Measurements from ENCODE around the gene ZNF70.

Gene ZNF70

GRCh38 chr22:23714596-23715578, 36.0 kb downstream of the ZNF70 start:
- Histone ChIP-seq H3K36me3 (ENCODE audit: insufficient read depth, low read length) (peaks cover 30% of the 10 kb centered on the region), H3K9me3 (ENCODE audit: low read length) (no peaks in the 10 kb centered on the region), H3K27me3 (ENCODE audit: insufficient read depth, low read length) (no peaks in the 10 kb centered on the region), H2AFZ (ENCODE audit: low read depth, low read length) (no peak overlapping the region), H3K4me3 (ENCODE audit: low read length) (no peak overlapping the region), H3K4me1 (ENCODE audit: insufficient read depth, low read length) (peaks cover 7% of the 10 kb centered on the region)

DNA sequence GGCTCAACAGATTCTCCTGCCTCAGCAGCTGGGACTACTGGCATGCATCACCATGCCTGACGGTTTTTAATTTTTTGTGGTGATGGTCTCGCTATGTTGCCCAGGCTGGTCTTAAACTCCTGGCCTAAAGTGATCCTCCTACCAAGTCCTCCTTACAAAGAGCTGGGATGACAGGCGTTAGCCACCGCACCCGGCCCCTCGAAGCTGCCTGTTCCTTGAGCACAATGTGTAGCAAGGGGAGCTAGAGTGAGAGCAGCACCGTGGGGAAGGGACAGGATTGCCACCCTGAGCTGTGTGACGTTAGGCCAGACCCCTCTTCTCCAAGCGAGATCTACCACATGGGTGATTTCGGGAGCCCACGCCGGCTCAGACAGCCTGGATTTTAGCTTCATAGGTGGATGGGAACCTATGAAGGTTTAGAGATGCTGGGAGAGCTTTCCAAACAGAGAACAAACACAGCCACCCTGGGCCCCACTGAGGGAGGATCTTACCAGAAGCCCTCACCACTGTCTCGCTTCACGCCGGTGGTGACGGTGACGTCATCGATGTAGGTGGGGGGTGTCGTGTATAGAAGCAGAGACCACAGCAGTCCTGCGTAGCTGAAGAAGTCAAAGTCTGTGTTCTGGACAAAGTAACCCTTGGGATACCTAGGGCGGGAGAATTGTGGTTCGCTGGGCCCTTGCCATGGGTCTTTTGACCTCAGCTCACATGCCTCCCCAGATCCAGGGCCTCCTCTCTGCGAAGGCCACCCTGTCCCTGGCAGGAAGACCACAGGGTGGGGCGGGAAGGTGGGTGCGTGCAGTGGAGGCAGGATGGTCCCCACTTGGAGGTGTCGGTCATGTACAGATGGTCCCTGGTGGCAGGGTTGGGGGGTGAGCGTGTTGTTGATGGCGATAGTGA, 37.0 kb downstream of the ZNF70 start:
- Histone ChIP-seq H3K36me3 (ENCODE audit: insufficient read depth, low read length) (peaks cover 39% of the 10 kb centered on the region), H3K27me3 (ENCODE audit: insufficient read depth, low read length) (no peaks in the 10 kb centered on the region), H2AFZ (ENCODE audit: low read depth, low read length) (no peak overlapping the region), H3K4me1 (ENCODE audit: insufficient read depth, low read length) (peaks cover 7% of the 10 kb centered on the region), H3K9me3 (ENCODE audit: low read length) (no peaks in the 10 kb centered on the region), H3K4me3 (ENCODE audit: low read length) (no peak overlapping the region)

- Histone ChIP-seq H3K9me3 (ENCODE audit: low read length) (no peaks in the 10 kb centered on the region), H3K27me3 (ENCODE audit: insufficient read depth, low read length) (no peaks in the 10 kb centered on the region), H3K4me3 (ENCODE audit: low read length) (no peak overlapping the region), H2AFZ (ENCODE audit: low read depth, low read length) (no peak overlapping the region), H3K36me3 (ENCODE audit: insufficient read depth, low read length) (peaks cover 50% of the 10 kb centered on the region), H3K4me1 (ENCODE audit: insufficient read depth, low read length) (peaks cover 7% of the 10 kb centered on the region)
Observed at GRCh38 chr22:23712256-23712655, 38.7 kb downstream of the ZNF70 start.

DNA sequence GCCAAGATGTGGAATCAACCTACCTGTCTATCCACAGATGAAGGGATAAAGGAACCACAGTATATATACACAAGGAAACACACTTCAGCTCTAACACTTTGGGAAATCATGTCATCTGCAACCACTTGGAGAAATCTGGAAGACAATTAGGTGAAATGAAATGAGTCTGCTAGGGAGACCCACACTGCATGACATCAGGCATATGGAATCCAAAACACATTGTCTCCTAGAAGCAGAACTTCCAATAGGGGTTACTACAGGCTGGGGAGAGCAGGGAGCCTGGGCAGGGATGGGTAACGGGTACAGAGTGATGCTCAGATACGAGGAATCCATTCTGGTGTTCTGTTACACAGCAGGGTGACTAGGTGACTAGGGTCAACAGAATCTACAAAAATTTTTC, 41.8 kb downstream of the ZNF70 start:
- H3K4me3 ChIP-seq (ENCODE audit: low read length), result no peak overlapping the region
- no peaks in the 10 kb centered on the region for H3K9me3 ChIP-seq (ENCODE audit: low read length)
- H3K27me3 ChIP-seq (ENCODE audit: insufficient read depth, low read length), result no peaks in the 10 kb centered on the region
- no peaks in the 10 kb centered on the region for H3K4me1 ChIP-seq (ENCODE audit: insufficient read depth, low read length)
- H3K36me3 ChIP-seq (ENCODE audit: insufficient read depth, low read length), result peaks cover 75% of the 10 kb centered on the region
- H2AFZ ChIP-seq (ENCODE audit: low read depth, low read length), result no peak overlapping the region

GRCh38 chr22:23708270-23708669, 42.6 kb downstream of the ZNF70 start:
- H3K27me3 ChIP-seq (ENCODE audit: insufficient read depth, low read length), result no peaks in the 10 kb centered on the region
- peaks cover 83% of the 10 kb centered on the region for H3K36me3 ChIP-seq (ENCODE audit: insufficient read depth, low read length)
- no peak overlapping the region for H2AFZ ChIP-seq (ENCODE audit: low read depth, low read length)
- H3K4me3 ChIP-seq (ENCODE audit: low read length), result no peak overlapping the region
- no peaks in the 10 kb centered on the region for H3K9me3 ChIP-seq (ENCODE audit: low read length)
- H3K4me1 ChIP-seq (ENCODE audit: insufficient read depth, low read length), result no peaks in the 10 kb centered on the region

GRCh38 chr22:23705358-23705757, 45.6 kb downstream of the ZNF70 start:
- Histone ChIP-seq H3K4me1 (ENCODE audit: insufficient read depth, low read length) (no peaks in the 10 kb centered on the region), H3K4me3 (ENCODE audit: low read length) (no peak overlapping the region), H3K9me3 (ENCODE audit: low read length) (peaks cover 3% of the 10 kb centered on the region), H2AFZ (ENCODE audit: low read depth, low read length) (no peak overlapping the region), H3K27me3 (ENCODE audit: insufficient read depth, low read length) (no peaks in the 10 kb centered on the region), H3K36me3 (ENCODE audit: insufficient read depth, low read length) (peaks cover 77% of the 10 kb centered on the region)

DNA sequence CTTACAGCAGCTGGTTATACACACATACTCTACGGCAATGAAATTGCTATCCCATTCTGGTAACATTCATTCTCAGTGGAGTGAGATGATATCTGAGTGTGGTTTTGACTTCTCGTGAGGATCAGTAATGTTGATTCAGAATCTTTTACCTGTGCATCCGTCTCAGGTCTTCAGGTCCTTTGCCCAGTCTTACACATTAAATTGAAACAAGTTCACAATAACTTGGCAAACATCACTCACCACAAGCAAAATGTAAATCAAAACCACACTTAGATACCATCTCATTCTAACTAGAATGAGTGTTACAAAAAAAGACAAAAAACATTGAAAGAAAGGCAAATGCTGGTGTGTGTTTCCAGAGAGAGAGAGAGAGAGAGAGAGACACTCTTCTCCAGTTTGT, 46.1 kb downstream of the ZNF70 start:
- no peak overlapping the region for H2AFZ ChIP-seq (ENCODE audit: low read depth, low read length)
- peaks cover 74% of the 10 kb centered on the region for H3K36me3 ChIP-seq (ENCODE audit: insufficient read depth, low read length)

DNA sequence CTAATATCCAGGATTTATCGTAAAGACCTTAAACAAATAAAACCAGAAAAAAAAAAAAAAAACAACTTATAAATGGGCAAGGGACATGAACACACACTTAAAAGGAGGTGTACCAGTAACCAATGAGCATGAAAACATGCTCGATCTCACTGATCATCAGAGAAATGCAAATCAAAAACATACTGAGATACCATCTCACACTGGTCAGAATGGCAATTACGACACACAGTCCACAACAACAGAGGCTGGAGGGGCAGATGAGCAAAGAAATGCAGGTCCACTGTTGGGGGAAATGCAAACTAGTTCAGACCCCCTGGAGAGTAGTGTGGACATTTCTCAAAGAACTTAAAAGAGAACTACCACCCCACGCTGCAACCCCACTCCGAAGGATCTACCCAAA, 46.9 kb downstream of the ZNF70 start:
- H3K27me3 ChIP-seq (ENCODE audit: insufficient read depth, low read length), result no peaks in the 10 kb centered on the region
- no peaks in the 10 kb centered on the region for H3K4me1 ChIP-seq (ENCODE audit: insufficient read depth, low read length)
- no peak overlapping the region for H3K4me3 ChIP-seq (ENCODE audit: low read length)
- H2AFZ ChIP-seq (ENCODE audit: low read depth, low read length), result no peak overlapping the region
- peaks cover 7% of the 10 kb centered on the region for H3K9me3 ChIP-seq (ENCODE audit: low read length)
- H3K36me3 ChIP-seq (ENCODE audit: insufficient read depth, low read length), result peaks cover 69% of the 10 kb centered on the region

More for the DNA sequence above, 46.1 kb downstream of the ZNF70 start:
- Histone ChIP-seq H3K27me3 (ENCODE audit: insufficient read depth, low read length) (no peaks in the 10 kb centered on the region), H3K4me1 (ENCODE audit: insufficient read depth, low read length) (no peaks in the 10 kb centered on the region), H3K9me3 (ENCODE audit: low read length) (peaks cover 7% of the 10 kb centered on the region), H3K4me3 (ENCODE audit: low read length) (no peak overlapping the region)

- Histone ChIP-seq H3K4me1 (ENCODE audit: insufficient read depth, low read length) (no peaks in the 10 kb centered on the region), H3K36me3 (ENCODE audit: insufficient read depth, low read length) (peaks cover 46% of the 10 kb centered on the region), H3K9me3 (ENCODE audit: low read length) (peaks cover 7% of the 10 kb centered on the region), H3K27me3 (ENCODE audit: insufficient read depth, low read length) (no peaks in the 10 kb centered on the region), H2AFZ (ENCODE audit: low read depth, low read length) (no peak overlapping the region), H3K4me3 (ENCODE audit: low read length) (no peak overlapping the region)
Observed at GRCh38 chr22:23700706-23701105, 50.2 kb downstream of the ZNF70 start.

- Histone ChIP-seq H3K36me3 (ENCODE audit: insufficient read depth, low read length) (peaks cover 46% of the 10 kb centered on the region), H3K9me3 (ENCODE audit: low read length) (peaks cover 7% of the 10 kb centered on the region)
Observed at GRCh38 chr22:23698673-23699235, 52.2 kb downstream of the ZNF70 start.

GRCh38 chr22:23698094-23698493, 52.8 kb downstream of the ZNF70 start:
- H3K4me3 ChIP-seq (ENCODE audit: low read length), result no peak overlapping the region
- no peaks in the 10 kb centered on the region for H3K4me1 ChIP-seq (ENCODE audit: insufficient read depth, low read length)
- H2AFZ ChIP-seq (ENCODE audit: low read depth, low read length), result no peak overlapping the region
- peaks cover 9% of the 10 kb centered on the region for H3K9me3 ChIP-seq (ENCODE audit: low read length)
- peaks cover 44% of the 10 kb centered on the region for H3K36me3 ChIP-seq (ENCODE audit: insufficient read depth, low read length)
- H3K27me3 ChIP-seq (ENCODE audit: insufficient read depth, low read length), result no peaks in the 10 kb centered on the region

More at GRCh38 chr22:23698673-23699235, 52.2 kb downstream of the ZNF70 start:
- H3K4me3 ChIP-seq (ENCODE audit: low read length), result no peak overlapping the region
- H3K27me3 ChIP-seq (ENCODE audit: insufficient read depth, low read length), result no peaks in the 10 kb centered on the region
- H3K4me1 ChIP-seq (ENCODE audit: insufficient read depth, low read length), result no peaks in the 10 kb centered on the region
- H2AFZ ChIP-seq (ENCODE audit: low read depth, low read length), result no peak overlapping the region

DNA sequence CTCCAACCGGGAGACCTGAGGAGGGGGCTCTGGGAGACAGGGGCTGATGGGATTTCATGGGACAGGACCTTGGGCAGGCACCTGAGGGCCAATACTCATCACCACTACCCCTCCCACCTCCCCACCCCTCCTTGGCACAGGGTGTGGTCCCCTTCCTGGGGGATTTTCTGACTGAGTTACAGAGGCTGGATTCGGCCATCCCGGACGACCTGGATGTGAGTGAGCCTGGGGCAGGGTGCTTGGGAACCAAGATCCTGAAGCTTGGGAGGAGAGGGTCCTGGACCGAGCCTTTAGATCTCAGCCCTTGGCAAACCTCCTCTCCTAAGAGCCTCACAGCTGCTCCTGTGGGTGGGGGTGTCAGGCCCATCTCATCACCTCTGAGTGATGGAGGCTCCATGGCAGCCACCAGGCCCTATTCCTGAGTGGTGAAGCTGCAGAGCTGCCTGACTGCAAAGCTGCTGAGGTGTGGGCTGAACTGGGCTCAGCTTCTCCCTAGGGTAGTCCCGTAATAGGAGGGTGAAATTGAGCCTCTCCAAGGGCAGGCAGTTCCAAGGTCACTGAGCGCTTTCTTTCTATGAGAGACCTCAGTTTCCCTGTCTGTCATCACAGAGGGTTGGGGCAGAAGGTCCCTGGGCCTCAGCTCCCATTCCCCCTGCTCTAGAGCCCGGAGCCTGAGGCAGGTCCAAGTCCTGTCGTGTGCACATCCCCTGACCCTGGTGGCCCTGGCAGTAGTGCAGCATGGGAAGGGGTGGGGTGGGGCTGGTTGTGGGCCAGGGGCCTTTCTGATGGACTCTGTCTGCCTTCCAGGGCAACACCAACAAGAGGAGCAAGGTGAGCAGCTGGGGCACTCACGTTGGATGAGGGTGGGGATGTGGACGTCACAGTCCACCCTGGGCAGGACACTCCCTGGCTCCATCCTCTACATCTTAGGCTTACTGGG, 53.6 kb downstream of the ZNF70 start:
- Histone ChIP-seq H3K27me3 (ENCODE audit: insufficient read depth, low read length) (no peaks in the 10 kb centered on the region), H3K4me1 (ENCODE audit: insufficient read depth, low read length) (no peaks in the 10 kb centered on the region), H2AFZ (ENCODE audit: low read depth, low read length) (no peak overlapping the region), H3K9me3 (ENCODE audit: low read length) (peaks cover 9% of the 10 kb centered on the region), H3K4me3 (ENCODE audit: low read length) (no peak overlapping the region), H3K36me3 (ENCODE audit: insufficient read depth, low read length) (peaks cover 38% of the 10 kb centered on the region)

Measured in neuron (in vitro differentiated cells).